Mammary epithelial cell (primary cell): Measurements from ENCODE around the gene ANP32E.

ENCODE experiments used
- CTCF ChIP-seq, 2 donors: IDR thresholded peaks in 1 of 2; conservative IDR thresholded peaks in 1 of 2; 2 replicates each; pipeline ENCODE4 v1.5.1; 2011 to 2012; ENCODE audit warnings: inconsistent platforms in 2 of 2, low read length in 2 of 2, mild to moderate bottlenecking in 2 of 2, control low read depth in 1 of 2, low read depth in 1 of 2; ENCODE audit not compliant: insufficient read depth in 1 of 2; ENCODE audit errors: extremely low read depth in 1 of 2
- EZH2 ChIP-seq: IDR thresholded peaks from 2 replicates; pipeline ENCODE4 v1.6.1; 2012; ENCODE audit warnings: low read length, inconsistent platforms, borderline replicate concordance

- no peak for TF ChIP-seq CTCF (conservative IDR thresholded peaks at IDR 0.05 in 1 of 2, IDR thresholded peaks at IDR 0.05 in 1 of 2; ENCODE audit: extremely low read depth in 1 of 2, insufficient read depth in 1 of 2, low read depth in 1 of 2, low read length in 2 of 2)
- TF ChIP-seq EZH2, result no peak
These were observed 10.4 kb downstream of the ANP32E start for GRCh38 chr1:150225546-150225945.
